Measurements from ENCODE around the gene TRPV4.

Gene TRPV4

DNA sequence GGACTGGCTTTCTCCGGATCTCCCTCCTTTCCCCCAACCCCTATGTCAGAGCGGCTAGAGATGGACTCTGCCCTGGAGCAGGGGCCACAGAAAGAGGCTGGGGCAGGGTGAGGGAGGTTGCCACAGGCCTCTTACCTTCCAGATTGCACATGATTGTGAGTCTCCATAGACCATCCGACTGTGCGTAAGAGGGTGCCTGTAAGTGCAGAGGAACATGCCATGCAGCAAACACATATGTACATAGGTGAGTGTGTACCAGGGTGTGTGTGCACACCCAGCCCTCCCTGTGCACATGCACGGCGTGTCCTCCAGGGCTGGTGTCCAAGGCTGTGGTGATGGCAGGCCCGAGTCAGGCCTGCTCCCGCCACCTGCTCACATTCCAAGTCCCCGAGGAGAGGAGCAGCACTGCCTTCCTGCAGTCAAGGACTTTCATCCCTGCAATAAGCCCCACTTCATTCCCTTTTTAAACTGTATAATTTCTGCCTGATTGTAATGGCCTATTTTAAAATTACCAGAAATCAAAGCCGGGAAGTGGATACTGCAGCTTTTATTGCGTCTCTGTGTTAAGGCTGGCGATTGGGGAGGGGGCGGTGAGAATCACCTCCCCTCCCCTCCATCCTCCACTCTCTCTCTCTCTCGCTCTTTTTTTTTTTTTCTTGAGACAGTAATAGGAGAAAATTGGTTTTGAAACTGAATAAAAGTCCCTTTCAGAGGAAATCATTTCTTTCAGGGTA, 91.1 kb downstream of the TRPV4 start:
- FAIRE-seq (no peak), DNase-seq (ENCODE audit: low spot score) (no peak)

DNA sequence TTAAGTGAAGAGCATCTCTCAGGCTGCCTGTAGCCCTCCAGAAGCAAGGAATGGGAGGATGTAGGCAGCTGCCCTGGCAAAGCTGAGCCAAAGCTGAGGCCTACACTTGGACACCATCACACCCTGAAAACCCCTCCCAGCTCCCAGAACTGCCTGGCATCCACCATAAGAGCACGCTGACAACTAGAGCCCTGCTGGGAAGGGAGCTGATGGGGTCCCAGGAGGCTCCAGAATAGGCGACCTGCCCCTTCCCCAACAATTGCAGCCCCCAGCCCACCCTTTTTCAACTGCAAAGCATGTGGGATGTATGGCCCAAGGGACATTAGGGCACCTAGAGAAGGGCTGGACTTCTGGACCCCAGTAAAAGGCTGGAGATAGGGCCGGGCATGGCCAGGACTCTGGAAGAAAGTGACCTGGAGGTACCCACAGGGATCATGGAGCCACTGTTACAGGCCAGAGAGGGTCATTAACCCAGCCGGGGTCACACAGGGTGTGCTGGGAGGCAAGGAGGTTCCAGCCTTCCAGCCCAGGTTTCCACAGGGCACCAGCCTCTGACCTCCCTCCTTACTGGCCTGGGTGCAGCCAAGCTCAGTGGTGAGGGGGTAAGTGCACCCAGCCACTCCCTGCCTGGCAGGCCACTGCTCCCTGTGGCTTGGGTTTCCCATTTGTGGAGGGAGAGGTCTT, 91.8 kb downstream of the TRPV4 start:
- no peak for FAIRE-seq
- no peak for DNase-seq (ENCODE audit: low spot score)

- no peak for FAIRE-seq
- no peak for DNase-seq (ENCODE audit: low spot score)
These were observed 92.4 kb downstream of the TRPV4 start for GRCh38 chr12:109740694-109741245.

- FAIRE-seq = no peak
- no peak for DNase-seq (ENCODE audit: low spot score)
These were observed 93.2 kb downstream of the TRPV4 start for GRCh38 chr12:109739747-109740693.

- DNase-seq (ENCODE audit: low spot score) (no peak), FAIRE-seq (no peak)
These were observed 94.1 kb downstream of the TRPV4 start for GRCh38 chr12:109738878-109739665.

DNA sequence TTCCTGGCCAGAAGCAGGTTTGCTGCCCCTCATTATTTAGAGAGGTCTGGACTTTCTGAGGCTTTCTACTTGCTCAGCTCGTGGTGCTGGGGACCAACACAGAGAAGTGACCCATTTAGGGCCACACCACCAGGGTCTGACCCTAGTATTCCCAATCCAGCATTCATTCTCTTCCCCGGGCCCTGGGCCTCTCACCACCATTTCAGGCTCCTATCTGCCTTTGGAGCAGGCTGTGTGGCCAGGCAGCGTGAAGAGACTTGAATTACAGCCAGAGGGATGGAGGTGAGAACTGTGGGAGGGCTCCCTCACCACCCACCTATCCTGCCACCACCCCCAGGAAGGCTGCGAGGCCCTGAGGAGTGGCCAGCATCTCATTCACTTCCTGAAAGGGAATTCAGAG, 95.0 kb downstream of the TRPV4 start:
- no peak for DNase-seq (ENCODE audit: low spot score)
- FAIRE-seq = no peak

DNA sequence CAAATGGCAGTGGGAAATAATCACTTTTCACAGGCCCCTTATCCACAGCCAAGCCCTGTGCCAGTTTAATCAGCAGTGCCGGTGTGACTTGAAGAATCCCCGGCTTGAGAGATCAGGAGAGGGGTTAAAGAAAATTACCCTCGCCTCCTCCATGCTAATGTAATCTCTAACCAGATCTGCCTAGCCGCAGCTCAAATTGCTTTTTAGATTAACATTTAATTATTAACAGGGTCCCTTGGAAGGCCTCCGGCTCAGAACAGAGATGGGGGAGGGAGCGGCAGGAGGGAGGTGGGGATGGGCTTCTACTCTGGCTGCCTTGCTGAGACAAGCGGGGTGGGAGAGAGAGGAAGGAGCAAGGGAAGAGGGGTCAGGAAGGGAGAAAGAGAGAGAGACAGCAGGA, 95.6 kb downstream of the TRPV4 start:
- DNase-seq (ENCODE audit: low spot score) (no peak), FAIRE-seq (no peak)

GRCh38 chr12:109737126-109737525, 96.1 kb downstream of the TRPV4 start:
- no peak for DNase-seq (ENCODE audit: low spot score)
- no peak for FAIRE-seq

DNA sequence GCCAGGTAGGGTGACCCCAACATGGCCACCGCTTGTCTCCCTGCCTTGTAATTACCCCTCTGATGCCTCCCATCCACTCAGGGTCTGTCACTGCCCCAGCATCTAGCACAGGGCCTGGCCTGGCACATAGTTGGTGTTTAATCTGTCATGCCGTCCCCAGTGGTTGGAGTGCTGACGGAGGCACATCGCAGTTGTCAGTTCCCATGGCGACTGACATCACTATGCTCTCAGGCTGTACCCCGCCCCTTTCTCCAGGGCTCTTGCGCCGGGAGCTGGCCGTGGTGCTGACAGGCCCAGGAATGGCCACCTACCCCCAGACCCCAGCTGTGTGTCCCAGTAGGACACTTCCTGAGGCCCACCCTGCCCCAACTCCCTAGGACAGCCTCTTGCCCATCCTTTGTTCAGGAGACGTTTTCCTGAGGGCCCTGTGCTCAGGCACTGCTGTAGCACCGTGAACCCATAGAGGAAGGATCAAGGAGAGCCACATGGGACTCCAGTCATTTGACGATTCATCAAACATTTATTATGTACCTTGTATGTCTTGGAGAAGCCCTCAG, 96.6 kb downstream of the TRPV4 start:
- FAIRE-seq = no peak
- DNase-seq (ENCODE audit: low spot score) = peak; percentile 38

DNA sequence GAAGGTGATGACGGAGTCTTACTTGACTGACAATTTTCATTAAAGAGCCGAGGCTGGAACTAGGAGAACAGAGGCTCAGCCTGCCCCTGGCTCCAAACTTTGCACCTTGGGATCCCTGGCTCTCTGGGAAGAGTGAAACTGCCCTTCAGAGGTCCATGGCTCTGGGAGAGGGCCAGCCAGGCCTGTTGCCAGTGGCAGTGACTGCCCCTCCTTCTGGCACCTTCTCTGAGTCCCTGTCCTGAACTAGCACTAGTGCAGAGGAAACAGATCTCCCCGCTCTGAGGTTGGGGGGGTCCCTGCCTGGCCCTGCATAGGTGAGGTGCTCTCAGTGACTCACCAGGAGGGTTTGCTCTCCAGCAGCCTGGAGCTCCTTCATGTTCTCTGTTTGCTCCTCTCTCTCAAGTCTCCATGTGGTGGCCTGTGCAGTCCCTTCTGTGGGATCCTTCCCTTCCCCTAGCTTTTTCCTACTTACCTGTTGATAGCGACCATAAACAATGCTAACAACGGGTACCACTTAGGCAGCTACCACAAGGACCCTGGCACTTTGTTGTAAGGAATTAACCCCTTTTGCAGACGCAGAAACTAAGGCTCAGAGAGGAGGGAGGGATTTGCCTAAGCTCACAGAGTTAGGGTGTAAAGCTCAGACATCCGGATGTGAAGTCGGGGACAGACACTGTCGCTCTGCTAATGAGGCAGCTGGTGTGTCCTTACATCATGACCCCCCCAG, 97.2 kb downstream of the TRPV4 start:
- no peak for DNase-seq (ENCODE audit: low spot score)
- FAIRE-seq = no peak

GRCh38 chr12:109735051-109735521, 98.1 kb downstream of the TRPV4 start:
- DNase-seq (ENCODE audit: low spot score) (no peak), FAIRE-seq (no peak)

DNA sequence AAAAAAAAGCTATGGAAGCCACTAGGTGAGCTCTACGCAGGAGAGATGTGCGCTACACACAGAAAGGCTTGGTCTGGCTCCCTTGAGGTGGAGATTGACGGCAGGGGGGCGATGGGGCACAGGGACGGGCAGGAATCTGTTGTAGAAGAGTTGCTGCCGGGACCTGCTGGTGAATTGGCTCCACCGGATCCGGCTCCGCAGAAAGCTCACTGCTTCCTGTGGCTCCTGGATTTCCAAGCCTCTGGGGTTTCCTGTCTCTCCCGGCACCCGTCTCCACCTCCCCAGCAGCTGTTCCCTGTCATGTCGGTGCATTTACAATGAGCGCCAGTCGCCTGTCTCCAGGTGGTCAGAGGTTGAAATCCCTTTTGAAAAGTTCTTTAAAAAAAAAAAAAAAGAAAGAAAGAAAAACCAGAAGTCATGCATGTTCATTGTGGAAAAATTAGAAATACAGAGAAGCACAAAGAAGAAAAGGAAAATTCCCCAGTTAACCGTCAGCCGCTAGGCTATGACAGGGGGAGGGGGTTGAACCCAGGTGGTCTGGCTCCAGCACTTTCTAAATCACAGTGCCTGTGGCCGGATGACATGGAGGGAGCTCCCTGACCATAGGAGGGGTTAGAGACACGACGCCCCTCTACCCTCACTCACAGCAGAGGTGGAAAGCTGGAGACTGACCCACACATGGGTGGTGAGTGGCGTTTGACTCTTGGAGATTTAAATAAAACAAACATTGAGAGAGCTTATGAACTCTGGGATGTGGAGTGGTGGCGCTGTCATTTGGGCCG, 98.8 kb downstream of the TRPV4 start:
- DNase-seq (ENCODE audit: low spot score) = no peak
- FAIRE-seq = no peak

Data from urothelium cell line (cell line).